ENCODE data around the gene STX18. TPM values are rescaled to one million over a fixed set of nuclear protein-coding genes. Genes with fewer than 3 reads are reported as not detected.

Gene STX18
- total and polyA plus RNA-seq, 2 of the 13 experiments (the other 11 are each of a cell fraction or from before 2014, with no cell fraction given) = 23.9 to 37.1 TPM

DNA sequence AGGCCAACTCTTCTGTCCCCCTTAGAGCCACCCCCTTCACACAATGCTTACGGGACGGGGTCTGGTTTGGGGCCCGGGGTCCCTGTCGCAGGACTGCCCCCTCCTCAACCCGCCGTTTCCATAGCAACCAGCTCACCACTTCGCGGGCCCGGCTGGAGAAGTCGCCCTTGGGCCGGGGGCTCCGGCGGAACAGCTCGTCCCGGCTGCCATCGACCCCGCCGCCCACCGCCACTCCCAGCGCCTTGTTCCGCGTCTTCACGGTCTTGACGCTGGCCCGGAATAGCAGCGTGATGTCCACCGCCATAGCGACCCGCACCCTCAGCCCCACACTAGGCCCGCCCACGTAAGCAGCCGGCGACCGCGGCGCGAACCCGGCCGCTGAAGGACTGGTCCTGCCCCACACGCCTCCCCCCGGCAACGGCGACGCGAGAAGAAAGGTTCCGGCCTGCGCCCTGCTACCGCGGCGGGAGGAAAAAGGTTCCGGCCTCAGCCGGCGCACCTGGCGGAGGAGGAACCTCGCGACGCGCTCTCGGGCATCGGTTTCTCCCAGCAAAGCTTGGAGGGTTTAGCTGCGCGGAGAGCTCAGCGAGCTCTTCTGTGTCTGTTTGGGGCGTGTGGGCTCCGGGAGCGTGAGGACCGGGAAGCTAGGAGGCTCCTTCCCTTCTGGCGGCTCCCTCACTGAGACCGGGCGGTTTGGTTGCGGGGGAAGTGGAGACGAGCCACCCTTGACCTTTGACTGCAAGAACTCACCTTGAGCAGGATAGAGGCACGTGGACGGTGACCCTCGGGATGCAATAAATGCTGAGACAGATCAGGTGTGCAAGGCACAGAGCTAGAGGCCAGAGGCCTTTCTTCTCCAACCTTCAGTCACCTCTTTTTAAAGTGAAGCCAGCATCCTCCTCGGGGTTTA, at the start of gene STX18 (continued):
- peak; percentile 87; the same call in 1 of the 2 replicates for TF ChIP-seq MTF1 (CRISPR knock-in tag; IDR thresholded peaks at IDR 0.05)
- TF ChIP-seq, protein P1, sequence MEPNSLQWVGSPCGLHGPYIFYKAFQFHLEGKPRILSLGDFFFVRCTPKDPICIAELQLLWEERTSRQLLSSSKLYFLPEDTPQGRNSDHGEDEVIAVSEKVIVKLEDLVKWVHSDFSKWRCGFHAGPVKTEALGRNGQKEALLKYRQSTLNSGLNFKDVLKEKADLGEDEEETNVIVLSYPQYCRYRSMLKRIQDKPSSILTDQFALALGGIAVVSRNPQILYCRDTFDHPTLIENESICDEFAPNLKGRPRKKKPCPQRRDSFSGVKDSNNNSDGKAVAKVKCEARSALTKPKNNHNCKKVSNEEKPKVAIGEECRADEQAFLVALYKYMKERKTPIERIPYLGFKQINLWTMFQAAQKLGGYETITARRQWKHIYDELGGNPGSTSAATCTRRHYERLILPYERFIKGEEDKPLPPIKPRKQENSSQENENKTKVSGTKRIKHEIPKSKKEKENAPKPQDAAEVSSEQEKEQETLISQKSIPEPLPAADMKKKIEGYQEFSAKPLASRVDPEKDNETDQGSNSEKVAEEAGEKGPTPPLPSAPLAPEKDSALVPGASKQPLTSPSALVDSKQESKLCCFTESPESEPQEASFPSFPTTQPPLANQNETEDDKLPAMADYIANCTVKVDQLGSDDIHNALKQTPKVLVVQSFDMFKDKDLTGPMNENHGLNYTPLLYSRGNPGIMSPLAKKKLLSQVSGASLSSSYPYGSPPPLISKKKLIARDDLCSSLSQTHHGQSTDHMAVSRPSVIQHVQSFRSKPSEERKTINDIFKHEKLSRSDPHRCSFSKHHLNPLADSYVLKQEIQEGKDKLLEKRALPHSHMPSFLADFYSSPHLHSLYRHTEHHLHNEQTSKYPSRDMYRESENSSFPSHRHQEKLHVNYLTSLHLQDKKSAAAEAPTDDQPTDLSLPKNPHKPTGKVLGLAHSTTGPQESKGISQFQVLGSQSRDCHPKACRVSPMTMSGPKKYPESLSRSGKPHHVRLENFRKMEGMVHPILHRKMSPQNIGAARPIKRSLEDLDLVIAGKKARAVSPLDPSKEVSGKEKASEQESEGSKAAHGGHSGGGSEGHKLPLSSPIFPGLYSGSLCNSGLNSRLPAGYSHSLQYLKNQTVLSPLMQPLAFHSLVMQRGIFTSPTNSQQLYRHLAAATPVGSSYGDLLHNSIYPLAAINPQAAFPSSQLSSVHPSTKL (CRISPR knock-in tag; IDR thresholded peaks at IDR 0.05) = peak; percentile 91
- TF ChIP-seq, protein P2, sequence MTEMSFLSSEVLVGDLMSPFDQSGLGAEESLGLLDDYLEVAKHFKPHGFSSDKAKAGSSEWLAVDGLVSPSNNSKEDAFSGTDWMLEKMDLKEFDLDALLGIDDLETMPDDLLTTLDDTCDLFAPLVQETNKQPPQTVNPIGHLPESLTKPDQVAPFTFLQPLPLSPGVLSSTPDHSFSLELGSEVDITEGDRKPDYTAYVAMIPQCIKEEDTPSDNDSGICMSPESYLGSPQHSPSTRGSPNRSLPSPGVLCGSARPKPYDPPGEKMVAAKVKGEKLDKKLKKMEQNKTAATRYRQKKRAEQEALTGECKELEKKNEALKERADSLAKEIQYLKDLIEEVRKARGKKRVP (CRISPR knock-in tag; IDR thresholded peaks at IDR 0.05) = peak in 1 of 2 experiments; percentile 85; a peak in 2 of 4 replicates
- TF ChIP-seq, protein P3, sequence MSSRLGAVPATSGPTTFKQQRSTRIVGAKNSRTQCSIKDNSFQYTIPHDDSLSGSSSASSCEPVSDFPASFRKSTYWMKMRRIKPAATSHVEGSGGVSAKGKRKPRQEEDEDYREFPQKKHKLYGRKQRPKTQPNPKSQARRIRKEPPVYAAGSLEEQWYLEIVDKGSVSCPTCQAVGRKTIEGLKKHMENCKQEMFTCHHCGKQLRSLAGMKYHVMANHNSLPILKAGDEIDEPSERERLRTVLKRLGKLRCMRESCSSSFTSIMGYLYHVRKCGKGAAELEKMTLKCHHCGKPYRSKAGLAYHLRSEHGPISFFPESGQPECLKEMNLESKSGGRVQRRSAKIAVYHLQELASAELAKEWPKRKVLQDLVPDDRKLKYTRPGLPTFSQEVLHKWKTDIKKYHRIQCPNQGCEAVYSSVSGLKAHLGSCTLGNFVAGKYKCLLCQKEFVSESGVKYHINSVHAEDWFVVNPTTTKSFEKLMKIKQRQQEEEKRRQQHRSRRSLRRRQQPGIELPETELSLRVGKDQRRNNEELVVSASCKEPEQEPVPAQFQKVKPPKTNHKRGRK (CRISPR knock-in tag; IDR thresholded peaks at IDR 0.05) = peak; percentile 83; the same call in 1 of the 2 replicates
- TF ChIP-seq ATF7-NPFF (CRISPR knock-in tag; IDR thresholded peaks at IDR 0.05; ENCODE audit: low read depth) = peak; percentile 98
- TF ChIP-seq RAD21 (CRISPR knock-in tag; IDR thresholded peaks at IDR 0.05) = peak; percentile 74
- peak; percentile 63; the same call in 1 of the 2 replicates for TF ChIP-seq CHD2 (IDR thresholded peaks at IDR 0.05; ENCODE audit: low read depth, low read length)
- TF ChIP-seq, protein P4, sequence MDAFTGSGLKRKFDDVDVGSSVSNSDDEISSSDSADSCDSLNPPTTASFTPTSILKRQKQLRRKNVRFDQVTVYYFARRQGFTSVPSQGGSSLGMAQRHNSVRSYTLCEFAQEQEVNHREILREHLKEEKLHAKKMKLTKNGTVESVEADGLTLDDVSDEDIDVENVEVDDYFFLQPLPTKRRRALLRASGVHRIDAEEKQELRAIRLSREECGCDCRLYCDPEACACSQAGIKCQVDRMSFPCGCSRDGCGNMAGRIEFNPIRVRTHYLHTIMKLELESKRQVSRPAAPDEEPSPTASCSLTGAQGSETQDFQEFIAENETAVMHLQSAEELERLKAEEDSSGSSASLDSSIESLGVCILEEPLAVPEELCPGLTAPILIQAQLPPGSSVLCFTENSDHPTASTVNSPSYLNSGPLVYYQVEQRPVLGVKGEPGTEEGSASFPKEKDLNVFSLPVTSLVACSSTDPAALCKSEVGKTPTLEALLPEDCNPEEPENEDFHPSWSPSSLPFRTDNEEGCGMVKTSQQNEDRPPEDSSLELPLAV (CRISPR knock-in tag; conservative IDR thresholded peaks at IDR 0.05; ENCODE audit: low read depth) = no peak
- TF ChIP-seq FLYWCH1 (CRISPR knock-in tag; IDR thresholded peaks at IDR 0.05) = 0 out of 2 replicates have a peak, but pooled peaks have one; percentile 71
- no peak; the same call in 1 of the 2 replicates for TF ChIP-seq SP5 (CRISPR knock-in tag; IDR thresholded peaks at IDR 0.05; ENCODE audit: borderline replicate concordance, low read depth)
- TF ChIP-seq MYNN (CRISPR knock-in tag; IDR thresholded peaks at IDR 0.05; ENCODE audit: low read depth) = peak; percentile 63; the same call in 1 of the 2 replicates
- TF ChIP-seq, protein P5, sequence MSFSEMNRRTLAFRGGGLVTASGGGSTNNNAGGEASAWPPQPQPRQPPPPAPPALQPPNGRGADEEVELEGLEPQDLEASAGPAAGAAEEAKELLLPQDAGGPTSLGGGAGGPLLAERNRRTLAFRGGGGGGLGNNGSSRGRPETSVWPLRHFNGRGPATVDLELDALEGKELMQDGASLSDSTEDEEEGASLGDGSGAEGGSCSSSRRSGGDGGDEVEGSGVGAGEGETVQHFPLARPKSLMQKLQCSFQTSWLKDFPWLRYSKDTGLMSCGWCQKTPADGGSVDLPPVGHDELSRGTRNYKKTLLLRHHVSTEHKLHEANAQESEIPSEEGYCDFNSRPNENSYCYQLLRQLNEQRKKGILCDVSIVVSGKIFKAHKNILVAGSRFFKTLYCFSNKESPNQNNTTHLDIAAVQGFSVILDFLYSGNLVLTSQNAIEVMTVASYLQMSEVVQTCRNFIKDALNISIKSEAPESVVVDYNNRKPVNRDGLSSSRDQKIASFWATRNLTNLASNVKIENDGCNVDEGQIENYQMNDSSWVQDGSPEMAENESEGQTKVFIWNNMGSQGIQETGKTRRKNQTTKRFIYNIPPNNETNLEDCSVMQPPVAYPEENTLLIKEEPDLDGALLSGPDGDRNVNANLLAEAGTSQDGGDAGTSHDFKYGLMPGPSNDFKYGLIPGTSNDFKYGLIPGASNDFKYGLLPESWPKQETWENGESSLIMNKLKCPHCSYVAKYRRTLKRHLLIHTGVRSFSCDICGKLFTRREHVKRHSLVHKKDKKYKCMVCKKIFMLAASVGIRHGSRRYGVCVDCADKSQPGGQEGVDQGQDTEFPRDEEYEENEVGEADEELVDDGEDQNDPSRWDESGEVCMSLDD (CRISPR knock-in tag; IDR thresholded peaks at IDR 0.05; ENCODE audit: borderline replicate concordance) = peak; percentile 70; the same call in 1 of the 2 replicates
- peak; percentile 91; the same call in 1 of the 2 replicates for TF ChIP-seq ZFYVE20 (CRISPR knock-in tag; IDR thresholded peaks at IDR 0.05; ENCODE audit: borderline replicate concordance, low read depth)

Data from HepG2 (cell line).